HUES64 (cell line): ENCODE results near the gene DCN. TPM values are rescaled to one million over a fixed set of nuclear protein-coding genes. Genes with fewer than 3 reads are reported as not detected.

Experiments used
- H3K27ac ChIP-seq: 2 replicates; pipeline ENCODE4 v1.7.0; 2013; ENCODE audit warnings: low read depth, low read length, inconsistent platforms
- H3K27me3 ChIP-seq: 2 replicates; pipeline ENCODE4 v1.6.1; 2013; ENCODE audit warnings: mild to moderate bottlenecking, low read length; ENCODE audit not compliant: insufficient read depth
- H3K36me3 ChIP-seq: 2 replicates; pipeline ENCODE4 v1.6.1; 2013; ENCODE audit warnings: mild to moderate bottlenecking, low read length; ENCODE audit not compliant: insufficient read depth
- H3K4me1 ChIP-seq: 2 replicates; pipeline ENCODE4 v1.6.1; 2013; ENCODE audit warnings: mild to moderate bottlenecking, low read length, moderate library complexity; ENCODE audit not compliant: insufficient read depth
- H3K4me3 ChIP-seq: 2 replicates; pipeline ENCODE4 v1.5.1; 2013; ENCODE audit warnings: mild to moderate bottlenecking, low read length, moderate library complexity
- H3K9ac ChIP-seq: 2 replicates; pipeline ENCODE4 v1.6.1; 2013; ENCODE audit warnings: mild to moderate bottlenecking, low read depth, low read length
- H3K9me3 ChIP-seq: 2 replicates; pipeline ENCODE4 v1.6.1; 2013; ENCODE audit warnings: low read depth, low read length; ENCODE audit not compliant: insufficient read depth
- WGBS: fragments of 150-250, 120-280 bp; methylation state at CpG from one replicate; pipeline ENCODE4 v1.1.7; 2013; ENCODE audit warnings: missing lambda C conversion rate; 5-methylcytosine and 5-hydroxymethylcytosine counted together
- polyA plus RNA-seq, 2 experiments: library from polyadenylated mRNA; stranded (reverse); fragments of 50-300 nt; gene quantifications; one replicate each; pipeline ENCODE4 v1.2.3, GENCODE V29; 2013

Gene DCN, protein sequence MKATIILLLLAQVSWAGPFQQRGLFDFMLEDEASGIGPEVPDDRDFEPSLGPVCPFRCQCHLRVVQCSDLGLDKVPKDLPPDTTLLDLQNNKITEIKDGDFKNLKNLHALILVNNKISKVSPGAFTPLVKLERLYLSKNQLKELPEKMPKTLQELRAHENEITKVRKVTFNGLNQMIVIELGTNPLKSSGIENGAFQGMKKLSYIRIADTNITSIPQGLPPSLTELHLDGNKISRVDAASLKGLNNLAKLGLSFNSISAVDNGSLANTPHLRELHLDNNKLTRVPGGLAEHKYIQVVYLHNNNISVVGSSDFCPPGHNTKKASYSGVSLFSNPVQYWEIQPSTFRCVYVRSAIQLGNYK
- 4.1 TPM for polyA plus RNA-seq (2013, experiment 1 of 2)
- 3.4 TPM for polyA plus RNA-seq (2013, experiment 2 of 2)

DNA sequence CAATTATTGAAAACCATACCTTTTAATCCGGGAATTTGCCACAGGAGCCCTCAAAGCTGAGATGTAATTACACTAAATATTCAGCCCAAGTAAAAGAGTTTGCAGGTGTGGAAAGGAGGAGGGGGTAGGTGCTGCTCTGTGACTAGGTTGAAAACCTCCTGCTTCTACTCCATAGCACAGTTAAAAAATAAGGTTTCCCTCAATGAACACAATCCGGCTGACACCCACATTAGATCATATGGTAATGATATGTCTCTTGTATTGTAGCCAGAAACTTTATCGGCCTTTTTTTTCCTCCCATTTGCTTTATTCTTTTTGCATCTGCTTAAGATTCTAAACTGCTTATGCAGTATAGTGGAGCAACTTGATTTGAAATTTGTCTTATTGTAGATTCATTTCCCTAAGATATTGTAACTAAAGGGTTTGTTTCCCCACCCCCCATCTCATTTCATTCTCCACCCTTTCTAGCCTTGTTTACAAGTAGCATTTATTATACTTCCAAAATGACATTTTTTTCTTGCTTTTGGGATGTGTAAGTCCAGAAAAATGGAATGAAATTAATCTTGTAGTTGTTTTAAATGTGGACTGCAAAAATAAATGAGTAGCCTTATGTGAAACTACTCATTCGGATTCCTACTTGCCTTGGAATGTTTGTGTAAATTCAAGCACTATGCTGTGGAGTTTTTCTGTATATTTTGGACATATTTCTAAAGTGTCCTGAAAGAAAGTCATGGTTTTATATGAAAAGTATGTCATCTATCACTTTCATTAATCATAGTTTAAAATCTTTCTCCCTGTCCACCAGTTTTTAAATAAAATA, at the start of gene DCN:
Gene DCN, minus strand, starts transcription at position 182 of the 820 bp plus-strand sequence. CDS start 4,265 bp downstream, outside the sequence.
- H3K4me1 ChIP-seq: no peaks in the 10 kb centered on the region; the same call in 1 of the 2 replicates
- no peaks in the 10 kb centered on the region for H3K36me3 ChIP-seq
- no peaks in the 10 kb centered on the region for H3K9me3 ChIP-seq
- no peak within 1 kb of the TSS for H3K4me3 ChIP-seq
- H3K27ac ChIP-seq: no peak within 1 kb of the TSS
- H3K27me3 ChIP-seq: no peaks in the 10 kb centered on the region
- H3K9ac ChIP-seq: no peak within 1 kb of the TSS
- WGBS: 89% methylated on average over 2 of the region's 4 CpGs

DNA sequence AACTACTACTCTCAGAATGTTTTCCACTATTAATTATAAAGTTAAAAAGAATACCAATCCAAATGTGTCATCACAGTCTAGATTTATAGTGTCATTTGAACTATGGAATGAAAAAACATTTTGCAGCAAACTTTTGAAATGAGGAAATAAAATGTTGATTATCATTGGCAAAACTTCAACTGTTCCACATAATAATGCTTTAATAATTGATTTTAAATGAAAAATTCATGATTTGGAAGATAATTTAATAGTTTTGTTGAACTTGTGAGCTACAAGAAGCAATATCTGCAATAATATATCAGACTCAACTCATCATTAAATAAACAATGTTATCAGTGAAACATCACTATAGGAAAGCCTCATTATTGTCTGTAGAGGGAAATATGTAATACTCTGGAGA, 48.2 kb upstream of the DCN start:
- no peak overlapping the region for H3K4me3 ChIP-seq
- no peaks in the 10 kb centered on the region for H3K27me3 ChIP-seq
- H3K36me3 ChIP-seq: no peaks in the 10 kb centered on the region
- H3K27ac ChIP-seq: no peak overlapping the region
- no peak overlapping the region for H3K9ac ChIP-seq
- no peaks in the 10 kb centered on the region for H3K4me1 ChIP-seq
- no peaks in the 10 kb centered on the region for H3K9me3 ChIP-seq

DNA sequence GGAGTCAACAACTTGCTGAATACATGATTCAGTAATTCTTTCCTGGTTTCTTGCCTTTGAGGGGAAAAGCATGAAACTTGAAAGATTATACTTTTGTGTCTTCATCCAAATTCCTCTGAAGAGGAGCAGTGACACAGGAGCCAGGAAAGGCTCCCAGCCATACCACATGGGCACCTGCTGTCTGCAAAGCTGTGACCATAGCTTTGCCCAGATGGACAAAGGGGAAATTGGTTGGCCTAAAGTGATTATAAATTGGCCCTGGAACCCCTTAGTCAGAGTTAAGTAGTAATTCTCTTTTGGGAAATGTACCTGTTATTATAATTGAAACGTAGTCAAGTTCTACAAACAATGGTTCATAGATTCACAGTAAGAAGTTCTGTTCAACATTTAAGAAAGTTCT, 44.3 kb upstream of the DCN start:
- no peak overlapping the region for H3K27ac ChIP-seq
- H3K4me1 ChIP-seq: no peaks in the 10 kb centered on the region
- H3K4me3 ChIP-seq: no peak overlapping the region
- H3K27me3 ChIP-seq: no peaks in the 10 kb centered on the region
- no peak overlapping the region for H3K9ac ChIP-seq
- no peaks in the 10 kb centered on the region for H3K9me3 ChIP-seq
- no peaks in the 10 kb centered on the region for H3K36me3 ChIP-seq
- 100% methylated on average over 1 of the region's 1 CpG for WGBS

DNA sequence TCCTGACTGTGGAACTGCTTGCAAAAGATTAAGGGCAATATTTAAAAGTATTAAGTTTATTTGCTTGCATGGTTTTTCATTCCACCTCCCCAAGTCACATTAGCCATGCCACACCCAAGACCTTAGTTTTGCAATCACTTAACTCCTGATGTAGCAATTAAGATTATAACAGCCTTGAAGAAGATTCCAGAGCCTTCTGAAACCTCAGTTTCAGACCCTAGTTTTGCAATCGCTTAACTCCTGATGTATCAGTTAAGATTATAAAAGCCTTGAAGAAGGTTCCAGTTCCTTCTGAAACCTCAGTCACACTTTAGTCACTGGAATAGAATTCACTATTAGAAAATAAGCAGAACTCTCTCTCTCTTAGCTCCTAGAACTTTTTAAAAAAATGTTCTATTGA, 42.7 kb upstream of the DCN start:
- Histone ChIP-seq H3K36me3 (no peaks in the 10 kb centered on the region), H3K9ac (no peak overlapping the region), H3K4me3 (no peak overlapping the region), H3K27ac (no peak overlapping the region), H3K4me1 (no peaks in the 10 kb centered on the region), H3K27me3 (no peaks in the 10 kb centered on the region), H3K9me3 (no peaks in the 10 kb centered on the region)
- WGBS: 94% methylated on average over 1 of the region's 1 CpG

DNA sequence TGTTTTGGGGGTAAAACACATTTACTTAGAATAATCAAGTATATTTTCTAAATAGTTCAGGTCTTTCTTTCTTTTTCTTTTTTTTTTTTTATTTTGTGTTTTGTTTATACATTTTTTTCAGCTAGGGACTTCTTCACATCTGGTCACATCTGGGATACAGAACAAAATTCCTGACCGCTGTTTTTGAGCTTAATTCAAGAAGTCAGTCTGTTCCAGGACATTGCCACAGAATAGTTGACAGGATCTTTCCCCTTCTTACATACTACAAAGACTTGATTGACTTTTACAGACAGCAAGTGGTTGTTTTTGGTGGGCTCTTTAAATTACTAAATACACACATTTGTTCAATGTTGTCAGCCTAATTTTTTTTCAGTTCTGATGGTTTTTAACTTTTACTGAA, 41.8 kb upstream of the DCN start:
- WGBS: 97% methylated on average over 1 of the region's 1 CpG
- Histone ChIP-seq H3K36me3 (no peaks in the 10 kb centered on the region), H3K27ac (no peak overlapping the region), H3K4me1 (no peaks in the 10 kb centered on the region), H3K4me3 (no peak overlapping the region), H3K9me3 (no peaks in the 10 kb centered on the region), H3K9ac (no peak overlapping the region), H3K27me3 (no peaks in the 10 kb centered on the region)

DNA sequence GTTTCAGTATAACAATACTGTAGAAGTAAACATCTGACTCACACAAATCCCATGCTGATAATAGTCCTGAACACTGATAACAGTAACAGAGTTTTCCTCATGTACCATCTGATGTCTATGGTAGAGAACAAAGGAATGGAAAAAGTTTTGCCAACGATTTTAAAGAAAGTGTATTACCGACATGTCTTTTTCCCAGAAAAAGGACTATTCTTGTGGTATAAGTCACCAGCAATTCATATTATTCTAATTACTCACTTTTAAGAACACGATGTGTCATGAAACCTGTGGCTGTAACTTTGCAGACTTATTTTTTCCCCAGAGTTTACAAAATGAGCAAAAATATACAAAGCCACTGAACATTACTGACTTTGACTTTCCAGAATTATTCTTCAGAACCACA, 40.1 kb upstream of the DCN start:
- WGBS: 96% methylated on average over 3 of the region's 3 CpGs
- no peaks in the 10 kb centered on the region for H3K9me3 ChIP-seq
- no peak overlapping the region for H3K4me3 ChIP-seq
- H3K27me3 ChIP-seq: no peaks in the 10 kb centered on the region
- no peaks in the 10 kb centered on the region for H3K36me3 ChIP-seq
- no peak overlapping the region for H3K9ac ChIP-seq
- no peaks in the 10 kb centered on the region for H3K4me1 ChIP-seq
- H3K27ac ChIP-seq: no peak overlapping the region

DNA sequence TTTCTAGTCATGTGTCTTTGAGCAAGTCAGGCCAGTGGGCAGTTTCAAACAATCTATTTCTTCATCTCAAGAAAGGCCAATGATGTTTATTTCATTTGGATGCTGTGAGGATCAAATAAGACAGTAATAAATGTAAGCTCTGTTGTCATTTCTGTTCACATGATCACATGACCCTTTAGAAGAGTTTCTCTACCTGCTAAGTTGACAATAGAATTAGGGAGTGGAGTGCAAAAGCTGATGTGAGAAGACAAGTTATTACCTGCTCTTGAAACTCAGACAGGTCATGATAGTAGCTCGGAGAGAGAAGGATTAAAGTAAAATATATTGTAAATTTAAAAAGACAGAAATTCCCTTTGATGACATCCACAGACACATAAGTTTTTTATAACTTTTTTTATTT, 37.3 kb upstream of the DCN start:
- Histone ChIP-seq H3K36me3 (no peaks in the 10 kb centered on the region), H3K4me3 (no peak overlapping the region), H3K4me1 (no peaks in the 10 kb centered on the region), H3K9me3 (no peaks in the 10 kb centered on the region), H3K27me3 (no peaks in the 10 kb centered on the region), H3K9ac (no peak overlapping the region), H3K27ac (no peak overlapping the region)
- WGBS: 100% methylated on average over 1 of the region's 1 CpG

DNA sequence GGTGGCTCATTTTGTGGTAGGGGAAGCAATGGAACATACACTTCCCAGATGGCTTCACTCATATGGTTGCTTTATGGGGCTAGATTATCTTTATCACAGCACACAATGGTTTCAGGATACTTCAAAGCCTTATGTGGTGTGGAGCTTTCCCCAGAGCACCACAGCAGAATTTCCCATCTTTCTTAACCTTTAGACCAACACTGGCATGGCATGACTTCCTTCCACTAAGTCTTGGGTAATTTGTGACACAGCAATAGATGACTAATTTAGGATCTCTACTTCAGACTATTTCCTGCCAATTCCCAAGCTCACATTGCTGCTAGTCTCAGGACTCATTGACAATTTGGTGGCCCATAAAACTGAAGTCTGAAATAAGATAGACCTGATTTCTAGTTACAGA, 36.9 kb upstream of the DCN start:
- Histone ChIP-seq H3K9ac (no peak overlapping the region), H3K4me3 (no peak overlapping the region), H3K4me1 (no peaks in the 10 kb centered on the region), H3K27ac (no peak overlapping the region), H3K36me3 (no peaks in the 10 kb centered on the region), H3K27me3 (no peaks in the 10 kb centered on the region), H3K9me3 (no peaks in the 10 kb centered on the region)

DNA sequence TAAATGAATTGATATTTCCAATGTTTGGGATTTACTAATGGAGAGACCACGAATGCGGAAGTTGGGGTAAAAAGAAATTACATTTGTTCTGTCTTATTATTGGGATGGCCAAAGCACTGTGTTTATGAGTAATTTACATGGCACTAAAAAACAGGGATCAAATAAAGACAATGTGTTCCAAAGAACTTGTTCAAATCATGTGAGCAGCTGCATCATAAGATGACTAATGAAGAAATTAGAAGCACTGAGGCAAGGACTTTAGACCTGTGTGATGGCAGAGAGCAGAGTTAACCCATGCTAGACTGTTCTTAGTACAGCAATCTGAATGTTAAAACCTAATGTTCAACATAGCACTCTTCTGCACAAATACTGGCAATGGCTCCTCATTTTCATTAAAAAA, 34.3 kb upstream of the DCN start:
- Histone ChIP-seq H3K36me3 (no peaks in the 10 kb centered on the region), H3K27me3 (no peaks in the 10 kb centered on the region), H3K27ac (no peak overlapping the region), H3K9ac (no peak overlapping the region), H3K4me3 (no peak overlapping the region), H3K9me3 (no peaks in the 10 kb centered on the region), H3K4me1 (no peaks in the 10 kb centered on the region)
- 97% methylated on average over 2 of the region's 2 CpGs for WGBS

DNA sequence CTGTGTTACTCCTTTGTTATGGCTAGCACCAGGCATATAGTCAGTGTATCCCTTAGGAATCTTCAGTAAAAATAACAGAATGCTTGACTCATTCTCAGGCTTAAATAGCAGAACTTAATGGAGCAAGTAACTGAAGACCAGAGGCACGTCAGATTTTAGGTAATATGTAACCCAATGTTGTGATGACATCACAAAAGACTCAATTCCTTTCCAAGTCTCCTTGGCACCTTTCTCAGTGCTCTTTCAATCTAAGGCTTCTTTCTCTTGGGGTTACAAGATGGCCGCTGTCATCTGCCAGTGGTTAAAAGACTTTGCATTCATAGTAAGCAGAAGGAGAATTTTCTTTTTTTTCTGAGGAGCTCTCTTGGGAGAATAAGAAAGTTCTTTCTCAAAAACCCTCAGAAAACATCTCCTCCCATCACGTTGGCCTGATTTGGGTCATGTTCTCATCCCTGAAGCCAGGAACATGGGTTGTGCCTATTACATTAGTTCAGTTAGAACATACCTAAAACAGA, 33.4 kb upstream of the DCN start:
- WGBS: 78% methylated on average over 3 of the region's 3 CpGs
- Histone ChIP-seq H3K9ac (no peak overlapping the region), H3K9me3 (no peaks in the 10 kb centered on the region), H3K27me3 (no peaks in the 10 kb centered on the region), H3K36me3 (no peaks in the 10 kb centered on the region), H3K27ac (no peak overlapping the region), H3K4me1 (no peaks in the 10 kb centered on the region), H3K4me3 (no peak overlapping the region)

DNA sequence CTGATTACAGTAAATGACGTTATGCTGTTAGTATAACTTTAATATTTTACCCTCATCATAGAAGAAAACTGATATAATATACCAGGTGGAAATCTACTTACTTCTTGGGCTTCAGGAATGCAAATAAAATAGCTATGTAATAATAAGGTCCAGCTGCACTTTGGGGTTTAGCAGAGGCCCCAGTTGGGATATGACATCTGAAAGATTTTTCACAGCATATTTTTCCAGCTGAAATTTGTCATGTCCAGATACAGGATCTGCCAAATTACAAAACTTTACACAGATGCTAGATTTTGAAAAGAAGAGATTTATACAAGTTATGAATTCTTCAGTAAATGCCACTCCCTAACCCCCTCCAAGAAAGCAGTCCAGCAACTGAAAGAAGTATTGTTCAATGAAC, 29.2 kb upstream of the DCN start:
- H3K9ac ChIP-seq: no peak overlapping the region
- H3K36me3 ChIP-seq: no peaks in the 10 kb centered on the region
- H3K4me3 ChIP-seq: no peak overlapping the region
- no CpG with 5 or more reads among the region's 1 CpG for WGBS
- H3K27ac ChIP-seq: no peak overlapping the region
- H3K9me3 ChIP-seq: no peaks in the 10 kb centered on the region
- no peaks in the 10 kb centered on the region for H3K4me1 ChIP-seq
- no peaks in the 10 kb centered on the region for H3K27me3 ChIP-seq
